Activated T-cell treated with anti-CD3 and anti-CD28 coated beads, Interleukin-2, amount 50 U/mL, for 24 hours (primary cell): ENCODE data around the gene SPSB1.

Experiments
- DNase-seq: peaks from one replicate; pipeline ENCODE4 v3.0.0-alpha.2; 2020
- H3K27ac Mint-ChIP-seq: 2 replicates; pipeline ENCODE4 v1.8.0; 2020; ENCODE audit warnings: mild to moderate bottlenecking, mixed read lengths
- H3K27me3 Mint-ChIP-seq: 2 replicates; pipeline ENCODE4 v1.8.0; 2020; ENCODE audit warnings: mixed read lengths
- H3K36me3 Mint-ChIP-seq: 2 replicates; pipeline ENCODE4 v1.8.0; 2020; ENCODE audit warnings: low read depth, mixed read lengths
- H3K4me1 Mint-ChIP-seq: 2 replicates; pipeline ENCODE4 v1.8.0; 2020; ENCODE audit warnings: low read depth, mixed read lengths
- H3K4me3 Mint-ChIP-seq: 2 replicates; pipeline ENCODE4 v1.8.0; 2020; ENCODE audit warnings: mild to moderate bottlenecking, moderate library complexity, mixed read lengths
- H3K9me3 Mint-ChIP-seq: 2 replicates; pipeline ENCODE4 v1.8.0; 2020; ENCODE audit warnings: mixed read lengths

The SPSB1 gene

DNA sequence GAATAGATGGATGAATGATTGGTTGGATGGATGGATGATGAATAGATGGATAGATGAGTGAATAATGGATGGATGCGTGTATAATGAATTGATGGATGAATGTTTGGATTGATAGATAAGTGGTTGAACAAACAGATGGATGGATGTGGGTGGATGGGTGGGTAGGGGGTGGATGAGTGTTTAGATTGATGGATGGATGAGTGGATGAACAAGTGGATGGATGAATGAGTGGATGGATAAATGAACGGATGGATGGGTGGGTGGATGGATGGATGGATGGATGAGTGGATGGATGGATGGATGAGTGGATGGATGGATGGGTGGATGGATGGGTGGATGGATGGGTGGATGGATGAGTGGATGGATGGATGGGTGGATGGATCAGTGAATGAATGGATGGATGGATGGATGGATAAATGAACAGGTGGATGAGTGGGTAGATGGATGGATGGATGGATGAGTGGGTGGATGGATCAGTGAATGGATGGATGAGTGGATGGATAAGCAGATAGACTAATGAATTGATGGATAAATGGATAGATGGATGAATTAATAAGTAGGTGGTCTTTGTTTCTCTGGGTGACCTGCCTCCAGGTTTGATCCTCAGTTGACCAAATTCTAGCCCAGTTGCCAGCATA is 64.3 kb downstream of the SPSB1 start:
- Mint-ChIP-seq H3K36me3 (peaks cover 8% of the 10 kb centered on the region), H3K9me3 (no peaks in the 10 kb centered on the region), H3K4me1 (no peaks in the 10 kb centered on the region), H3K4me3 (no peak overlapping the region), H3K27me3 (no peaks in the 10 kb centered on the region), H3K27ac (no peak overlapping the region)
- DNase-seq = no peak

- Mint-ChIP-seq H3K27me3 (no peaks in the 10 kb centered on the region), H3K4me1 (no peaks in the 10 kb centered on the region), H3K4me3 (no peak overlapping the region), H3K27ac (no peak overlapping the region), H3K9me3 (no peaks in the 10 kb centered on the region), H3K36me3 (peaks cover 8% of the 10 kb centered on the region)
- DNase-seq = no peak
Observed at GRCh38 chr1:9357958-9358357, 65.3 kb downstream of the SPSB1 start.

- H3K27ac Mint-ChIP-seq = no peak overlapping the region
- H3K36me3 Mint-ChIP-seq = peaks cover 7% of the 10 kb centered on the region
- no peak overlapping the region for H3K4me3 Mint-ChIP-seq
- no peaks in the 10 kb centered on the region for H3K4me1 Mint-ChIP-seq
- no peak for DNase-seq
- no peaks in the 10 kb centered on the region for H3K9me3 Mint-ChIP-seq
- no peaks in the 10 kb centered on the region for H3K27me3 Mint-ChIP-seq
Observed at GRCh38 chr1:9360371-9361064, 67.8 kb downstream of the SPSB1 start.

- Mint-ChIP-seq H3K36me3 (no peaks in the 10 kb centered on the region), H3K4me1 (no peaks in the 10 kb centered on the region), H3K27me3 (no peaks in the 10 kb centered on the region), H3K9me3 (no peaks in the 10 kb centered on the region), H3K4me3 (no peak overlapping the region), H3K27ac (no peak overlapping the region)
- no peak for DNase-seq
Observed at GRCh38 chr1:9361630-9362260, 69.1 kb downstream of the SPSB1 start.

- DNase-seq = no peak
- Mint-ChIP-seq H3K36me3 (no peaks in the 10 kb centered on the region), H3K27ac (no peak overlapping the region), H3K9me3 (no peaks in the 10 kb centered on the region), H3K4me3 (no peak overlapping the region), H3K27me3 (no peaks in the 10 kb centered on the region), H3K4me1 (peaks cover 1% of the 10 kb centered on the region)
Observed at GRCh38 chr1:9362488-9362887, 69.8 kb downstream of the SPSB1 start.

DNA sequence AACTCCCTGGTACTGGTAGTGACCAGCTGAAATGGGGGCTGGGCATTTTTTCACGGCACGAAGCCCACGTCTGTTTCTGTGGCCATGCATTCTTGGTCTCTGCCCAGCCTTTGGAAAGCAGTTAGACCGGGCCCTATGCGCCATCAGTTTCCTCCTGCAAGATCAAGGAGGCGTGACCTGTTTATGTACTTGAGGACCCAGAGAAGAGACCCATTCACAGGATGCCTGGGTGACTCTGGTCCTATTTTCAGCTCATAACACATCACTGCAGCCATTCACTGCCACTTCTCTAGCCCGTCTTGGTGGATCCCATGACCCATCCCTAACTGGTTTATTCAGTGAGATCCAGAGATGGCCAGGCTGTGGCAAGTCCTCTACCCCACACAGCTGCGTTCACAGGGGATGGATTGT is 70.4 kb downstream of the SPSB1 start:
- Mint-ChIP-seq H3K27ac (no peak overlapping the region), H3K4me3 (no peak overlapping the region), H3K9me3 (no peaks in the 10 kb centered on the region), H3K36me3 (no peaks in the 10 kb centered on the region), H3K27me3 (no peaks in the 10 kb centered on the region), H3K4me1 (peaks cover 5% of the 10 kb centered on the region)
- DNase-seq = no peak

GRCh38 chr1:9366298-9366697 is 73.6 kb downstream of the SPSB1 start:
- no peaks in the 10 kb centered on the region for H3K9me3 Mint-ChIP-seq
- no peak overlapping the region for H3K4me3 Mint-ChIP-seq
- DNase-seq = no peak
- no peak overlapping the region for H3K27ac Mint-ChIP-seq
- H3K27me3 Mint-ChIP-seq = no peaks in the 10 kb centered on the region
- peaks cover 10% of the 10 kb centered on the region for H3K4me1 Mint-ChIP-seq
- H3K36me3 Mint-ChIP-seq = no peaks in the 10 kb centered on the region

- peaks cover 10% of the 10 kb centered on the region for H3K4me1 Mint-ChIP-seq
- H3K27me3 Mint-ChIP-seq = no peaks in the 10 kb centered on the region
- no peak overlapping the region for H3K4me3 Mint-ChIP-seq
- H3K36me3 Mint-ChIP-seq = no peaks in the 10 kb centered on the region
- DNase-seq = no peak
- H3K27ac Mint-ChIP-seq = no peak overlapping the region
- H3K9me3 Mint-ChIP-seq = no peaks in the 10 kb centered on the region
Observed at GRCh38 chr1:9366943-9367780, 74.5 kb downstream of the SPSB1 start.

DNA sequence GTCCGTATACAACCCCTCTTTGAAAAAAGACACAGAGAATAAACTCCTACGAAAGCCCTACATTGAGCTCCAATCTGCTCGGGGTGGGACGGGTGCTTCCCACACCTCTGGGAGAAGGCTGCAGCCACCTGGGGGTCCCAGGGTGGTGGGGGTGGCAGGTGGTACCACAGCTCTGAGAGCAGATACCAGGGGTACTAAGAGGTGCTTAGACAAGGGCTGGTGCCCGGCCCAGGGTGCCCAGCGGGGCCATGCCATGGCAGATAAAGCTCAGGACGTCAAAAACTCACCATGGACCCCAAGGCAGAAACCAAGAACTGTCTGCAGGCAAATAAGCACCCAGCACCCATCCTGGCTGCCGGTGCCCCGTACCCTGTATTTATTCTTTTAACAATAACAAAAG is 75.1 kb downstream of the SPSB1 start:
- Mint-ChIP-seq H3K27ac (no peak overlapping the region), H3K9me3 (no peaks in the 10 kb centered on the region), H3K4me3 (no peak overlapping the region), H3K36me3 (no peaks in the 10 kb centered on the region), H3K27me3 (no peaks in the 10 kb centered on the region), H3K4me1 (peaks cover 10% of the 10 kb centered on the region)
- no peak for DNase-seq

GRCh38 chr1:9368356-9368755 is 75.7 kb downstream of the SPSB1 start:
- no peak for DNase-seq
- Mint-ChIP-seq H3K4me1 (peaks cover 10% of the 10 kb centered on the region), H3K27ac (no peak overlapping the region), H3K9me3 (no peaks in the 10 kb centered on the region), H3K27me3 (no peaks in the 10 kb centered on the region), H3K36me3 (no peaks in the 10 kb centered on the region), H3K4me3 (no peak overlapping the region)

DNA sequence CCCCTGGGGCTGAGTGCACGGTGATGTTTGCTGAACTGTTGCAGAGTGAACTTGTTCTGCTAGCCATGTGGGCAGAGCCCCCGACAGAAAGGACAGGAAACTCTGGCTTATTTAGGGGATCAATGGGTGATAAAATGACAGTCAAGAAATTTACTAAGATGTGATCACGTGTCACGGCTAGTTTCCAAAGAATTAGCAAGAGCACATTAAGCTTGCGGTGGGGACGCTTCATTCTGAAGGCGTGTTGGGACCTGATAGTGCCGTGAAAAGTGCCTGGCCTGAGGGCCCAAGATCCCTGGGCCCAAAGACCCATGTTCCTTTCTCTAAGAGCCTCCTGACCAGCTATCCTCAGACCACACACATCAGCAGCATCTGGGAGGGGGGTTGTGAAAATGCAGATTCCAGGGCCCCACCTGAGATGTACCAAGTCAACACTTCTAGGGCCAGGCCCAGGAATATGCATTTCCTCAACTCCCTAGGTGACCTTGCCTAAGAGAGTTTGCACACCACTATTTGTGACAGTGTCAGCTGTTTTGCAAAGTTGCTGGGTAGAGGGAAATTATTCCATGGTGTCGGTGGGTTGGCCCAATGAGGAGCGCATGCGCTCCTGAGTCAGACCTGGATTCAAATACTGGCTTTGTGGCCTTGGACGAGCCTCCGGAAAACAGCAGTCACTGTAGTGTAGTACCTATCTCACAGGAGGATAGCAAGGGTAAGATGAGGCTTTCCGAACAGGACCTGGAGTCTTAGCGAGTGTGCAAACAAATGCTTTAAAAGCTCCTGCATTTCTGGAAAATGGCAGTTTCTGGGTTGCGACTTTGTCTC is 77.5 kb downstream of the SPSB1 start:
- Mint-ChIP-seq H3K36me3 (no peaks in the 10 kb centered on the region), H3K4me3 (no peak overlapping the region), H3K9me3 (no peaks in the 10 kb centered on the region), H3K4me1 (peaks cover 10% of the 10 kb centered on the region), H3K27me3 (no peaks in the 10 kb centered on the region), H3K27ac (no peak overlapping the region)
- DNase-seq = no peak

DNA sequence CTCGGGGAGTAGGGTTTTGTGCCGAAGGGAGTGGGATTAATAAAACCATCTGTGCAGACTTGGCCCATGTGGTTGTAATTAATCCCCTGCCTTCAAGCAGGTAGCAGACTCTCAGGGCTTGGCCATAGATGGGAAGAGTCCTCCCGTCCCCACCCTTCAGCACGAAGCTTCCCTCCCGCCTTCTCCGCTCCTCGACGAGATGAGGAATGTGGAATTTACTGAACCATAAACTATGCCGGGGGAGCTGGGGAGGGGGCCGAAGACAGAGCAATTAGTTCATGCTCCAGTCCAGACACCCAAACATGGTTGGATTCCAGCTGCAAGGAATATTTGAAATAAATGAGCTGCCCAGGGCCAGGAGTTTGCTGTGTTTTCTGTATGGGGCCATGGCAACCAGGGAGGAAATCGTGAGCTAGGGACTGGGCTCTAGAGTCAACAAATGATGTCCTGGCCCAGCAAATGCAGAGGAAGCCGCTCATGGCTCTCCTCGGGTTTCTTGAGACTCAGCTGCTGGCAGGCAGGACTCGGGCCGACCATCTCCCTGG is 78.8 kb downstream of the SPSB1 start:
- no peak overlapping the region for H3K27ac Mint-ChIP-seq
- DNase-seq = no peak
- H3K9me3 Mint-ChIP-seq = no peaks in the 10 kb centered on the region
- no peaks in the 10 kb centered on the region for H3K36me3 Mint-ChIP-seq
- H3K27me3 Mint-ChIP-seq = no peaks in the 10 kb centered on the region
- H3K4me3 Mint-ChIP-seq = no peak overlapping the region
- peaks cover 10% of the 10 kb centered on the region for H3K4me1 Mint-ChIP-seq

DNA sequence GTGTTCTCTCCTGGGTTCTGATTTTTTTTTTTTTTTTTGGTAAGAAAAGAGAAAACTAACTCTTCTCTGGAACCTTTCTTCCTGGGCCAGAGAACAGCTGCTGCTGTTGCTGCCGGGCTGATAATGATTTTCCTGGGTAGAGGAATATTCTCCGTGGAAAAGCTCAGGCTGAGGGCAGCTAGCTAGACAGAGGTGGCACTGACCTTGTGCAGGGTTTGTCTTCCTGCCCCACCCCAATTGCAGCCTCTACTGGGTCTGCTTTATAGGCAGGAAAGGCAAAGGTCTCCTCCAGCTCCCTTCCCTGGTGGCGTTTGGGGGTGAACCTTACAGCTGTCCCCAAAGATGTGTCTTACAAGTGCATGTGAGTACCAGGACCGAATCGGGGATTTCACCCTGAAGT is 79.3 kb downstream of the SPSB1 start:
- H3K36me3 Mint-ChIP-seq = no peaks in the 10 kb centered on the region
- peaks cover 10% of the 10 kb centered on the region for H3K4me1 Mint-ChIP-seq
- H3K27ac Mint-ChIP-seq = no peak overlapping the region
- no peak for DNase-seq
- no peaks in the 10 kb centered on the region for H3K27me3 Mint-ChIP-seq
- H3K4me3 Mint-ChIP-seq = no peak overlapping the region
- no peaks in the 10 kb centered on the region for H3K9me3 Mint-ChIP-seq

GRCh38 chr1:9373619-9374018 is 80.9 kb downstream of the SPSB1 start:
- no peak overlapping the region for H3K4me3 Mint-ChIP-seq
- no peaks in the 10 kb centered on the region for H3K36me3 Mint-ChIP-seq
- no peak for DNase-seq
- no peak overlapping the region for H3K27ac Mint-ChIP-seq
- no peaks in the 10 kb centered on the region for H3K9me3 Mint-ChIP-seq
- H3K27me3 Mint-ChIP-seq = no peaks in the 10 kb centered on the region
- no peaks in the 10 kb centered on the region for H3K4me1 Mint-ChIP-seq
